Measurements from ENCODE around the gene LPIN3. TPM values are rescaled to one million over a fixed set of nuclear protein-coding genes. Genes with fewer than 3 reads are reported as not detected.

Gene LPIN3
- total RNA-seq, 1 donor from 2014 or later = 0.52 TPM

DNA sequence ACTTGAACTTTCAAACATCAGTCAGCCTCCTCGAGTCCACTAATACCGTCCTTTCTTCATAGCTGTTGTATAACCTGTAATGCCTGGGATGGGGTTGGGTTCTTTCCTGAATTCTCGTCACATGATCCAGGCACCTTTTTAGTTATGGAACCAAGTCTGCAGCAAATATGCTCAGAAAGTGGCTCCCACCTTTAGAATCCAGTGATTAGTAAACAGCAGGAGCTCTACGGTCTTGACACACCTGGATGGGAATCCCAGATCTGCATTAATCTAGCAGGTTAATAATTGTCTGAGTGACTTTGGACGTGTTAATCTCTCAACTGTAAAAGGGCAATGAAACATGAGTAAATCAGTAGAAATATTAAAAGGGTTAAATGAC lies 22.4 kb upstream of the LPIN3 start:
- H3K27ac ChIP-seq (ENCODE audit: low read depth, low read length) = peak overlapping the region; percentile 32
- peak overlapping the region; percentile 60 to 94 (median 66) for H3K4me3 ChIP-seq (ENCODE audit: low read length in 3 of 3)
- H3K36me3 ChIP-seq (ENCODE audit: control insufficient read depth in 3 of 3, insufficient read depth in 3 of 3, low read length in 3 of 3) = no peaks in the 10 kb centered on the region
- H3K9ac ChIP-seq (ENCODE audit: low read depth in 1 of 3, low read length in 3 of 3) = peak overlapping the region; percentile 30 to 71 (median 46)
- no peaks in the 10 kb centered on the region for H3K27me3 ChIP-seq (ENCODE audit: control insufficient read depth in 3 of 3, insufficient read depth in 3 of 3, low read length in 3 of 3)
- peaks cover 12 to 25% (median 24%) of the 10 kb centered on the region in 3 donors for H3K4me1 ChIP-seq (ENCODE audit: control insufficient read depth in 3 of 3, insufficient read depth in 3 of 3, low read length in 3 of 3)
- no peaks in the 10 kb centered on the region for H3K9me3 ChIP-seq (ENCODE audit: control insufficient read depth in 3 of 3, low read length in 3 of 3)

DNA sequence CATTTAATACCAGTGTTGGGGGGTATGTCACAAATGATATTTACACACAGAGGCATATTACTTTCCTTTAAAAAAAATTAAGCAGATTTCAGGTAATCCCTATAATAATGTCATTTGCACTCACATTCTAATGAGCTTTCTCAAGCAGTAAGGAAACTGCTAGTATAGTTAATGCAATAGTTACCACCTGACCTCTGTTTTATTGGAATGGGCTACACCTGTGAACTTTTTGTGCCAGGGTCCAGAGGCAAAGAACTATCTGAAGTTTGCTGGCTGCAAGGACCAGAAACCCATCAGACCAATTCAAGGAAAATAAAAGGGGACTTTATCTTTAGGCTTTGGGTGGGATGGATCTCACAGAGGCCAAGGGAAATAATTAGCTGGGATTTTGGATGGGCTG lies 20.2 kb upstream of the LPIN3 start:
- H3K36me3 ChIP-seq (ENCODE audit: control insufficient read depth in 3 of 3, insufficient read depth in 3 of 3, low read length in 3 of 3) = no peaks in the 10 kb centered on the region
- H3K27ac ChIP-seq (ENCODE audit: low read depth, low read length) = no peak overlapping the region
- H3K9ac ChIP-seq (ENCODE audit: low read depth in 1 of 3, low read length in 3 of 3) = no peak overlapping the region
- H3K4me1 ChIP-seq (ENCODE audit: control insufficient read depth in 3 of 3, insufficient read depth in 3 of 3, low read length in 3 of 3) = peaks cover 4 to 15% (median 12%) of the 10 kb centered on the region in 3 donors
- H3K4me3 ChIP-seq (ENCODE audit: low read length in 3 of 3) = no peak overlapping the region
- no peaks in the 10 kb centered on the region for H3K27me3 ChIP-seq (ENCODE audit: control insufficient read depth in 3 of 3, insufficient read depth in 3 of 3, low read length in 3 of 3)
- H3K9me3 ChIP-seq (ENCODE audit: control insufficient read depth in 3 of 3, low read length in 3 of 3) = no peaks in the 10 kb centered on the region

DNA sequence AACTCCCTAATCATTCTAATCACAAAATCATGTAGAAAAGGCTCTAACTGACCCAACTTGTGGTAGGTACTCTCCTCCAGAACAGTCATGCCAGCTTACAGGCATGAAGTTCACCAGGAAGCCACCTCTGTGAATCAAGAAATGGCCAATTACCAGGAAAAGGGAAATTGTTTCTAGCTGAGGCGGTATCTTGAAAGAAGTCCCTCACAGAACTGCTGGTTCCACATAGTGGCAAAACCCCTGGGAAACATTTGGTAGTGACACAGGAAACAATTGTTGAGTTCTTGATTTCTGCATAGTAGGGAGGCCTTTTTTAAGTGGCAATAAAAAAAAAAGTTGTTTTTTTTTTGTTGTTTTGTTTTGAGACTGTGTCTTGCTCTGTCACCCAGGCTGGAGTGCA lies 19.6 kb upstream of the LPIN3 start:
- Histone ChIP-seq H3K27me3 (ENCODE audit: control insufficient read depth in 3 of 3, insufficient read depth in 3 of 3, low read length in 3 of 3) (no peaks in the 10 kb centered on the region), H3K9ac (ENCODE audit: low read depth in 1 of 3, low read length in 3 of 3) (no peak overlapping the region)

DNA sequence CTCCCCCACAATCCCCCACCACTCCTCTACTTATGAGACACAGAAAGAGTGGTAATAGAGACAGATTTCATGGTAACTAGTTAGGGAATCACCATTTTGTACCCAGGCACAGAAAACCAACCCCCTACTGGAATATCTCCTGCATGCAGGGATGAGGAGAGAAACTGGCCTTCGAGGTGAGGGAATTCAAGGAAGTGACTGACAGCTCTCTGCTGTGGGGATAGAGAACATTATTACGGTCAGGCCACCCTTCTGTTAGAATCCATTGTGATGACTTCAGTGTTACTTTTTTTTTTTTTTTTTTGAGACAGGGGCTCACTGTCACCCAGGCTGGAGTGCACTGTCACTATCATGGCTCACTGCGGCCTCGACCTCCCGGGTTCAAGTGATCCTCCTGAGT lies 13.4 kb upstream of the LPIN3 start:
- no peaks in the 10 kb centered on the region for H3K36me3 ChIP-seq (ENCODE audit: control insufficient read depth in 3 of 3, insufficient read depth in 3 of 3, low read length in 3 of 3)

More for the DNA sequence above, 19.6 kb upstream of the LPIN3 start:
- H3K36me3 ChIP-seq (ENCODE audit: control insufficient read depth in 3 of 3, insufficient read depth in 3 of 3, low read length in 3 of 3) = no peaks in the 10 kb centered on the region
- no peak overlapping the region for H3K4me3 ChIP-seq (ENCODE audit: low read length in 3 of 3)
- no peak overlapping the region for H3K27ac ChIP-seq (ENCODE audit: low read depth, low read length)
- H3K4me1 ChIP-seq (ENCODE audit: control insufficient read depth in 3 of 3, insufficient read depth in 3 of 3, low read length in 3 of 3) = peaks cover 3 to 15% (median 12%) of the 10 kb centered on the region in 3 donors
- H3K9me3 ChIP-seq (ENCODE audit: control insufficient read depth in 3 of 3, low read length in 3 of 3) = no peaks in the 10 kb centered on the region

DNA sequence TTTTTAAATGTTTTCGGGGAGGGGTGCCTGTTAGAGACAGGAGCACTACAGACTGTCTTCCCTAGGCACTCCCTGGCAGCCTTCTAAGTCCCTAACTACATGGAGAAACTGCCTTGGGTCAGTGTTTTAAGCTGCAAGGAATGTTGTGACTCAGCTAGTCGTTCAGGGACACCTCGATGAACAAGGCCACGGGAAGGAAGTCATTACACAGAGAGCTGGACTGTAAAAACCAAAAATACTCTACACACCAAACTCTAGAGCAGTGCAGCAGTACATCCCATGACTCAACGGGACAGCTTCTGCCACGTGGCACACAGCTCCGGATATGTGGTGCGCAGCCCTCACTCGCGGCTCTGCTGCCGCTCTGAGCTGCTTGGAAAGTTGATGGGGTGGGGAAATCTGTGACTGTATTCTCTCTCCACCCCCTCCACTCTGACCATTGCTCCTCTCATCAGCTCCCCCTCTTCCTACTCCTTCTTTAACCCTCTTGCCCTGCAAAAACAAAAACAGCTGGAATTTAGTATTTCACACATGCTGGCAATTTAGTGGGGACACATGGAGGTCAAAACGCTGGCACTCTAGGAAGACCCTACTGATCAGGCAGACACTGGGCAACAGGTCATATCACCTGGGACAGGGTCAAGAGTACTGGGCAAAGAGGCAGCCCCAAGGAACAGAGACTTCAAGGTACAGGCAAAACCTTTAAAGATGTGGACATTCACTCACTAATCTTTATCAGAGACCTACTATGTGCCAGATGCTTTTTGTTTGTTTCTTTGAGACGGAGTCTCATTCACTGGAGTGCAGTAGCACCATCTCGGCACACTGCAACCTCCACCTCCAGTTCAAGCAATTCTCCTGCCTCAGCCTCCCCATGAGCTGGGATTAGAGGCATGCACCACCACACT lies 10.9 kb upstream of the LPIN3 start:
- Histone ChIP-seq H3K9ac (ENCODE audit: low read depth in 1 of 3, low read length in 3 of 3) (peak overlapping the region; percentile 66 to 67 (median 66)), H3K27me3 (ENCODE audit: control insufficient read depth in 3 of 3, insufficient read depth in 3 of 3, low read length in 3 of 3) (no peaks in the 10 kb centered on the region), H3K36me3 (ENCODE audit: control insufficient read depth in 3 of 3, insufficient read depth in 3 of 3, low read length in 3 of 3) (no peaks in the 10 kb centered on the region), H3K4me1 (ENCODE audit: control insufficient read depth in 3 of 3, insufficient read depth in 3 of 3, low read length in 3 of 3) (peaks cover 14 to 25% (median 20%) of the 10 kb centered on the region in 3 donors), H3K9me3 (ENCODE audit: control insufficient read depth in 3 of 3, low read length in 3 of 3) (no peaks in the 10 kb centered on the region), H3K4me3 (ENCODE audit: low read length in 3 of 3) (peak overlapping the region; percentile 39 to 64 (median 49)), H3K27ac (ENCODE audit: low read depth, low read length) (peak overlapping the region; percentile 83)

More for the DNA sequence above, 13.4 kb upstream of the LPIN3 start:
- H3K9ac ChIP-seq (ENCODE audit: low read depth in 1 of 3, low read length in 3 of 3) = no peak overlapping the region
- no peaks in the 10 kb centered on the region for H3K9me3 ChIP-seq (ENCODE audit: control insufficient read depth in 3 of 3, low read length in 3 of 3)
- H3K27ac ChIP-seq (ENCODE audit: low read depth, low read length) = no peak overlapping the region
- peaks cover 14 to 19% (median 14%) of the 10 kb centered on the region in 3 donors for H3K4me1 ChIP-seq (ENCODE audit: control insufficient read depth in 3 of 3, insufficient read depth in 3 of 3, low read length in 3 of 3)
- H3K4me3 ChIP-seq (ENCODE audit: low read length in 3 of 3) = no peak overlapping the region
- no peaks in the 10 kb centered on the region for H3K27me3 ChIP-seq (ENCODE audit: control insufficient read depth in 3 of 3, insufficient read depth in 3 of 3, low read length in 3 of 3)

DNA sequence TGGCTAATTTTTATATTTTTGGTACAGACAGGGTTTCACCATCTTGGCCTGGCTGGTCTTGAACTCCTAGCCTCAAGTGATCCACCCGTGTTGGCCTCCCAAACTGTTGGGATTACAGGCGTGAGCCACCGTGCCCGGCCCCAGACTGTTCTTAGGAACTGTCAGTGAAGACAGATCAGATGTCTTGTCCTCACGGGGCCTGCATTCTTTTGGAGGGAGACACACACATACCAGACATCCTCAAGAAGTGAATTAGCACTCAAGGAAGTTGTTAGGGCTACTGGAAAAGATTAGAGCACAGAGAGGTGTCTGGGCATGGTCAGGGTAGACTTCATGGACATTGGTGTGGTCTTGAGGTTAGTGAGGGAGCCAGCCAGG lies 10.3 kb upstream of the LPIN3 start:
- H3K9ac ChIP-seq (ENCODE audit: low read depth in 1 of 3, low read length in 3 of 3) = peak overlapping the region in 1 of 3 donors; percentile 67
- H3K27me3 ChIP-seq (ENCODE audit: control insufficient read depth in 3 of 3, insufficient read depth in 3 of 3, low read length in 3 of 3) = no peaks in the 10 kb centered on the region
- peak overlapping the region; percentile 83 for H3K27ac ChIP-seq (ENCODE audit: low read depth, low read length)
- peaks cover 14 to 32% (median 23%) of the 10 kb centered on the region in 3 donors for H3K4me1 ChIP-seq (ENCODE audit: control insufficient read depth in 3 of 3, insufficient read depth in 3 of 3, low read length in 3 of 3)
- H3K36me3 ChIP-seq (ENCODE audit: control insufficient read depth in 3 of 3, insufficient read depth in 3 of 3, low read length in 3 of 3) = no peaks in the 10 kb centered on the region
- no peak overlapping the region for H3K4me3 ChIP-seq (ENCODE audit: low read length in 3 of 3)
- H3K9me3 ChIP-seq (ENCODE audit: control insufficient read depth in 3 of 3, low read length in 3 of 3) = no peaks in the 10 kb centered on the region

DNA sequence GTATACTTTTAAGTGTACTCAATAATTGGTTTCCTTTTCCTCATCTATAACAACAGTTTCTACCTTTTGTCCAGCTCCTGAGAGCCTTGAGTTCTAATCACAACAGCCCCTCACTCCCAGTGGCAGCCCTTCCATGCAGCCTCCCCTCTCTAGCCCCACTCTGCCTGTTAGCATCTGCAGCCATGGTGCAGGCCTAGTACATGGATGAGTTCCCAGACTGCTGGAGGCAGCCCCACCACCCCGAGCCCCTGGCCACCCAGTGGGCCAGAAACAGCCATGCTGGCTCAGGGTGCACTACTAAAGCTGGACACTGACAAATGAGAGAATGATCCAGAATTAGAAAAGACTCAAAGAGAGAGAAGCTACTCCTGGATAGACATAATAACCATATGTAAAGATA lies 9.7 kb upstream of the LPIN3 start:
- no peaks in the 10 kb centered on the region for H3K36me3 ChIP-seq (ENCODE audit: control insufficient read depth in 3 of 3, insufficient read depth in 3 of 3, low read length in 3 of 3)
- no peak overlapping the region for H3K9ac ChIP-seq (ENCODE audit: low read depth in 1 of 3, low read length in 3 of 3)
- H3K4me3 ChIP-seq (ENCODE audit: low read length in 3 of 3) = no peak overlapping the region
- H3K9me3 ChIP-seq (ENCODE audit: control insufficient read depth in 3 of 3, low read length in 3 of 3) = no peaks in the 10 kb centered on the region
- no peak overlapping the region for H3K27ac ChIP-seq (ENCODE audit: low read depth, low read length)
- H3K27me3 ChIP-seq (ENCODE audit: control insufficient read depth in 3 of 3, insufficient read depth in 3 of 3, low read length in 3 of 3) = no peaks in the 10 kb centered on the region
- H3K4me1 ChIP-seq (ENCODE audit: control insufficient read depth in 3 of 3, insufficient read depth in 3 of 3, low read length in 3 of 3) = peaks cover 14 to 32% (median 23%) of the 10 kb centered on the region in 3 donors

DNA sequence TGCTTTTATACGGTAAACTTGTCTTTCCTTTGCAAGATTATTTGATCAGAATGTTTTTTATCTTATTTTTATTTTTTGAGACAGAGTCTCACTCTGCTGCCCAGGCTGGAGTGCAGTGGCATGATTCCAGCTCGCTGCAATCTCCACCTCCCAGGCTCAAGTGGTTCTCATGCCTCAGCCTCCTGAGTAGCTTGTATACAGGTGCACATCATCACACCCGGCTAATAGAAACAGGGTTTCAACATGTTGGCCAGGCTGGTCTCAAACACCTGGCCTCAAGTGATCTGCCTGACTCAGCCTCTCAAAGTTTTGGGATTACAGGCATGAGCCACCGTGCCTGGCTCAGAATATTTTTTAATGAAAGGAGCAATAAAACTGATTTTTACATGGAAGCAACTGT lies 8.9 kb upstream of the LPIN3 start:
- peaks cover 14 to 32% (median 23%) of the 10 kb centered on the region in 3 donors for H3K4me1 ChIP-seq (ENCODE audit: control insufficient read depth in 3 of 3, insufficient read depth in 3 of 3, low read length in 3 of 3)
- H3K27me3 ChIP-seq (ENCODE audit: control insufficient read depth in 3 of 3, insufficient read depth in 3 of 3, low read length in 3 of 3) = no peaks in the 10 kb centered on the region
- no peak overlapping the region for H3K4me3 ChIP-seq (ENCODE audit: low read length in 3 of 3)
- H3K9me3 ChIP-seq (ENCODE audit: control insufficient read depth in 3 of 3, low read length in 3 of 3) = no peaks in the 10 kb centered on the region
- H3K36me3 ChIP-seq (ENCODE audit: control insufficient read depth in 3 of 3, insufficient read depth in 3 of 3, low read length in 3 of 3) = no peaks in the 10 kb centered on the region
- no peak overlapping the region for H3K9ac ChIP-seq (ENCODE audit: low read depth in 1 of 3, low read length in 3 of 3)
- no peak overlapping the region for H3K27ac ChIP-seq (ENCODE audit: low read depth, low read length)

DNA sequence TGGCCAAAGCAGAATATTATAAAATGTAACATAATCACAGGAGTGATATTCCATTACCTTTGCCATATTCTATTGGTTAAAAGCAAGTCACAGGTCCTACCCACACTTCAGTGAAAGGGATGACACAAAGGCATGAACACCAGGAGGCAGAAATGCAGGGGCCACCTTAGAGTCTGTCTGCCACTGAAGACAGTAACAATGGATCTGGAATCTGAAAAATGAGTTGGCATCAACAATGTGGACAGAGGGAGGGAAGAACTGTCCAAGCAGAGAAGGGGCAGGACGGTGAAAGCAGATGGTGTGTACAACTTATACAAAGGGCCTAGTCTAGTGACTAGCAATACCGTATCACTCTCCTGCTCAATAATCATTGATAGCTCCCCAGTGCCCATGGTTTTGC lies 6.6 kb upstream of the LPIN3 start:
- no peak overlapping the region for H3K9ac ChIP-seq (ENCODE audit: low read depth in 1 of 3, low read length in 3 of 3)
- no peaks in the 10 kb centered on the region for H3K9me3 ChIP-seq (ENCODE audit: control insufficient read depth in 3 of 3, low read length in 3 of 3)
- peak overlapping the region; percentile 55 for H3K27ac ChIP-seq (ENCODE audit: low read depth, low read length)
- peaks cover 11 to 26% (median 18%) of the 10 kb centered on the region in 3 donors for H3K4me1 ChIP-seq (ENCODE audit: control insufficient read depth in 3 of 3, insufficient read depth in 3 of 3, low read length in 3 of 3)
- no peaks in the 10 kb centered on the region for H3K27me3 ChIP-seq (ENCODE audit: control insufficient read depth in 3 of 3, insufficient read depth in 3 of 3, low read length in 3 of 3)
- H3K4me3 ChIP-seq (ENCODE audit: low read length in 3 of 3) = no peak overlapping the region
- no peaks in the 10 kb centered on the region for H3K36me3 ChIP-seq (ENCODE audit: control insufficient read depth in 3 of 3, insufficient read depth in 3 of 3, low read length in 3 of 3)
